ENCODE data around the gene RPL22. TPM values are rescaled to one million over a fixed set of nuclear protein-coding genes. Genes with fewer than 3 reads are reported as not detected.
A peak's percentile ranks its signal among the peaks of the same experiment; 100 is the strongest.

Gene RPL22
- total and polyA plus RNA-seq, 2 of the 13 experiments (the other 11 are each of a cell fraction or from before 2014, with no cell fraction given), result 214 to 545 TPM

- TF ChIP-seq ZNF362 (CRISPR knock-in tag; IDR thresholded peaks at IDR 0.05; ENCODE audit: borderline replicate concordance) (0 out of 2 replicates have a peak, but pooled peaks have one; percentile 40), ASH2L (IDR thresholded peaks at IDR 0.05; ENCODE audit: insufficient read length, low read depth, low read length) (peak; percentile 95), POLR2G (IDR thresholded peaks at IDR 0.05; ENCODE audit: low read depth, low read length) (peak; percentile 93), ZNF460 (CRISPR knock-in tag; IDR thresholded peaks at IDR 0.05; ENCODE audit: borderline replicate concordance) (no peak), GABPA (IDR thresholded peaks at IDR 0.05; ENCODE audit: low read depth, low read length) (no peak), GABPA (CRISPR knock-in tag; IDR thresholded peaks at IDR 0.05; ENCODE audit: low read depth) (peak; percentile 68), TCF7 (IDR thresholded peaks at IDR 0.05; ENCODE audit: low read depth) (no peak), ZNF17 (CRISPR knock-in tag; IDR thresholded peaks at IDR 0.05) (no peak), ZNF605 (CRISPR knock-in tag; IDR thresholded peaks at IDR 0.05) (peak; percentile 82), ZNF292 (CRISPR knock-in tag; IDR thresholded peaks at IDR 0.05; ENCODE audit: borderline replicate concordance, low read depth) (no peak), STAT5B (CRISPR knock-in tag; IDR thresholded peaks at IDR 0.05) (peak; percentile 83), ZSCAN22 (CRISPR knock-in tag; IDR thresholded peaks at IDR 0.05) (no peak), ZNF337 (CRISPR knock-in tag; IDR thresholded peaks at IDR 0.05; ENCODE audit: borderline replicate concordance, low read depth) (no peak), HINFP (CRISPR knock-in tag; IDR thresholded peaks at IDR 0.05; ENCODE audit: low read depth) (peak; percentile 88; the same call in 1 of the 2 replicates), ZNF326 (CRISPR knock-in tag; IDR thresholded peaks at IDR 0.05; ENCODE audit: borderline replicate concordance) (no peak; the same call in 1 of the 2 replicates), CREM (IDR thresholded peaks at IDR 0.05) (peak; percentile 85), CREM (CRISPR knock-in tag; IDR thresholded peaks at IDR 0.05) (no peak), MEF2D (CRISPR knock-in tag; IDR thresholded peaks at IDR 0.05) (peak; percentile 81; the same call in 1 of the 2 replicates), SNRNP70 (IDR thresholded peaks at IDR 0.05; ENCODE audit: low read depth, low read length) (no peak), RORA (CRISPR knock-in tag; IDR thresholded peaks at IDR 0.05) (no peak), ZNF317 (CRISPR knock-in tag; IDR thresholded peaks at IDR 0.05) (no peak; the same call in 1 of the 2 replicates), ZNF768 (CRISPR knock-in tag; IDR thresholded peaks at IDR 0.05) (peak; percentile 81; the same call in 1 of the 2 replicates), ZNF784 (CRISPR knock-in tag; IDR thresholded peaks at IDR 0.05; ENCODE audit: borderline replicate concordance) (0 out of 2 replicates have a peak, but pooled peaks have one; percentile 37), ZNF850 (CRISPR knock-in tag; conservative IDR thresholded peaks at IDR 0.05) (no peak), FOXA1 (IDR thresholded peaks at IDR 0.05) (no peak), FOXA1 (CRISPR knock-in tag; IDR thresholded peaks at IDR 0.05) (peak; percentile 81), ZNF274 (CRISPR knock-in tag; IDR thresholded peaks at IDR 0.05) (peak; percentile 86)
These were observed at the start of gene RPL22 (continued) for GRCh38 chr1:6199298-6200187.
